Transverse colon (tissue), 4 donors: ENCODE data around the gene FRYL. TPM values are rescaled to one million over a fixed set of nuclear protein-coding genes. Genes with fewer than 3 reads are reported as not detected.

Experiments
- DNase-seq: peaks from one replicate; pipeline ENCODE4 v3.0.0-alpha.2; 2019
- H3K27ac ChIP-seq, 4 donors: fragments of 200-600 bp; sonication (generic); 2 replicates each; pipeline ENCODE4 v1.5.1; 2016 to 2018; ENCODE audit warnings: inconsistent platforms in 4 of 4
- H3K27me3 ChIP-seq: fragments of 200-600 bp; sonication (generic); 2 replicates; pipeline ENCODE4 v1.5.1; 2017; ENCODE audit warnings: inconsistent platforms
- H3K36me3 ChIP-seq, 4 donors: fragments of 200-600 bp; sonication (generic); 2 replicates each; pipeline ENCODE4 v1.5.1; 2017 to 2019; ENCODE audit warnings: inconsistent platforms in 4 of 4
- H3K4me1 ChIP-seq, 4 donors: fragments of 200-600 bp; sonication (generic); 2 replicates each; pipeline ENCODE4 v1.5.1; 2017 to 2020; ENCODE audit warnings: inconsistent platforms in 4 of 4
- H3K4me3 ChIP-seq, 4 donors: fragments of 200-600 bp; sonication (generic); 1 replicate in 1 of 4; 2 replicates in 3 of 4; pipeline versions ENCODE4 v1.5.1 to v1.6.1; 2017 to 2019; ENCODE audit warnings: inconsistent platforms in 4 of 4
- H3K9me3 ChIP-seq, 2 donors: fragments of 200-600 bp; sonication (generic); 2 replicates each; pipeline ENCODE4 v1.5.1; 2017 to 2019; ENCODE audit warnings: inconsistent platforms in 2 of 2
- EP300 ChIP-seq: sonication (generic); formaldehyde crosslinking; IDR thresholded peaks from one replicate; pipeline ENCODE4 v1.6.1; 2017; ENCODE audit warnings: antibody characterized with exemption, low read depth
- POLR2A ChIP-seq: fragments of 450-650 bp; IDR thresholded peaks from one replicate; pipeline ENCODE4 v1.6.1; 2016; ENCODE audit warnings: antibody characterized with exemption, mild to moderate bottlenecking, moderate library complexity
- POLR2AphosphoS5 ChIP-seq, 3 donors: sonication (generic); formaldehyde crosslinking; IDR thresholded peaks; one replicate each; pipeline ENCODE4 v1.6.1; 2016; ENCODE audit warnings: antibody characterized with exemption in 3 of 3
- WGBS, 2 donors: methylation state at CpG; one replicate each; pipeline ENCODE4 v1.1.5; 2018; ENCODE audit warnings: low coverage in 1 of 2; 5-methylcytosine and 5-hydroxymethylcytosine counted together
- in situ Hi-C, 4 donors: fragments of 200-750 bp; cut with MboI; loops; one replicate each; pipeline versions ENCODE4 v1.15.0 to v1.15.1; 2017; ENCODE audit warnings: low sequenced_read_pairs in 3 of 4, low pct_ligation_motif_present in 1 of 4, low pct_unique_long_range_greater_than_20kb in 1 of 4
- intact Hi-C: fragments of 100-400 bp; cut with DNase I; formaldehyde crosslinking; loops from one replicate; pipeline ENCODE4 v1.15.1; 2023; ENCODE audit warnings: low total_unique reads
- total RNA-seq, 4 donors: library from RNA; depleted of rRNA; stranded (reverse); fragments of >200 nt; gene quantifications; one replicate each; pipeline ENCODE4 v1.1.0, GENCODE V29; 2016
- TF ChIP-seq, protein P1 (sequence below), 5 experiments: fragments of 200-600 bp in 3 of 5; fragments of 450-650 bp in 2 of 5; sonication (generic) in 3 of 5; IDR thresholded peaks; 1 replicate in 2 of 5; 2 replicates in 3 of 5; pipeline ENCODE4 v1.5.1; 2016 to 2017; ENCODE audit warnings: antibody characterized with exemption in 5 of 5, inconsistent platforms in 3 of 5, mild to moderate bottlenecking in 2 of 5, moderate library complexity in 1 of 5

Gene FRYL
- total RNA-seq, 4 donors from 2014 or later, result 477 to 645 (median 545) TPM

GRCh38 chr4:48669086-48669485 lies 111.0 kb downstream of the FRYL start:
- Histone ChIP-seq H3K4me3 (peak overlapping the region in 1 of 4 donors; percentile 7), H3K4me1 (peaks cover 10 to 74% (median 58%) of the 10 kb centered on the region in 4 donors), H3K9me3 (no peaks in the 10 kb centered on the region), H3K27ac (peak overlapping the region; percentile 70 to 84 (median 80)), H3K27me3 (no peaks in the 10 kb centered on the region), H3K36me3 (no peaks in the 10 kb centered on the region)
- TF ChIP-seq POLR2AphosphoS5 (IDR thresholded peaks at IDR 0.05) (peak in 1 of 3 donors; percentile 50), EP300 (no peak)
- TF ChIP-seq, protein P1, sequence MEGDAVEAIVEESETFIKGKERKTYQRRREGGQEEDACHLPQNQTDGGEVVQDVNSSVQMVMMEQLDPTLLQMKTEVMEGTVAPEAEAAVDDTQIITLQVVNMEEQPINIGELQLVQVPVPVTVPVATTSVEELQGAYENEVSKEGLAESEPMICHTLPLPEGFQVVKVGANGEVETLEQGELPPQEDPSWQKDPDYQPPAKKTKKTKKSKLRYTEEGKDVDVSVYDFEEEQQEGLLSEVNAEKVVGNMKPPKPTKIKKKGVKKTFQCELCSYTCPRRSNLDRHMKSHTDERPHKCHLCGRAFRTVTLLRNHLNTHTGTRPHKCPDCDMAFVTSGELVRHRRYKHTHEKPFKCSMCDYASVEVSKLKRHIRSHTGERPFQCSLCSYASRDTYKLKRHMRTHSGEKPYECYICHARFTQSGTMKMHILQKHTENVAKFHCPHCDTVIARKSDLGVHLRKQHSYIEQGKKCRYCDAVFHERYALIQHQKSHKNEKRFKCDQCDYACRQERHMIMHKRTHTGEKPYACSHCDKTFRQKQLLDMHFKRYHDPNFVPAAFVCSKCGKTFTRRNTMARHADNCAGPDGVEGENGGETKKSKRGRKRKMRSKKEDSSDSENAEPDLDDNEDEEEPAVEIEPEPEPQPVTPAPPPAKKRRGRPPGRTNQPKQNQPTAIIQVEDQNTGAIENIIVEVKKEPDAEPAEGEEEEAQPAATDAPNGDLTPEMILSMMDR (IDR thresholded peaks at IDR 0.05), result no peak
- 54 to 67% methylated on average over 2 to 3 of the region's 3 CpGs for whole genome bisulfite sequencing, 2 donors
- intact Hi-C loops (no loop called here), in situ Hi-C loops (loop anchor here in 1 of 4 donors (10.0 kb wide), 1 partner anchor 64 kb away; no protein-coding TSS in a partner anchor)
- peak; percentile 47 for DNase-seq

DNA sequence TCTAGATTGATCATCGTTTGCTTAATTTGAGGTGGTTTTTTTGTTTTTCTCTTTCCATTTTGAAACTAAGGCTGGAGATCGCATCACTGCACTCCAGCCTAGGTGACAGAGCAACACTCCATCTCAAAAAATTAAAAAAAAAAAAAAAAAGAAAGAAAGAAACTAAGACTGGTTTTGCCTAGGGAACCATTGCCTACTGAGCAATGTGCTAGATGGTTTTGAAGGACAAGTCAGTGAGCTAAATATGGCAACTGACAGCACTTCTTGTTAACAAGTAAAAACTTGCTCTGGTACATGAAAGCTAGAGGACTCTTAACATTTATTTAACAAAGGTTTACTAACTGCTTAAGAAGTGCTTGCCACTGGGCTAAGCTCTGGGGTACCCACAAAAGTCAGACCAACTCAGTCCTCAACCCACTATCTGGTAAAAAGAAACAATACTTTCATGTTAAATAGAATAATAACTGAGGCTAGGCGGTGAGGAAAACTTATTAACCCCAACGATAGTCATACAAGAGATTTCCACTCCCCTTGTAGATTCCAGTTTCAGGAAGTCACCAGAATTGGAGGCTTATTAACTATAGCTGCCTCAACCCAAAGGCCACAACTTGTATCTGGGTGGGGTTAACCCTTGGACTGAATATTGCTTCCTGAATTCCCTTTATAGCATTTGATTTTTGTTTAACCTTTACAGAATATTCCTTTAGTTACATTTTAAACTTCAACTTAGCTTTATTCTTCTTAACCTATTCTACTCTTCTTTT lies 111.6 kb downstream of the FRYL start:
- TF ChIP-seq, protein P1 (IDR thresholded peaks at IDR 0.05), result no peak
- TF ChIP-seq POLR2AphosphoS5 (IDR thresholded peaks at IDR 0.05), result peak in 2 of 3 donors; percentile 23 to 34
- no peak for TF ChIP-seq EP300
- Histone ChIP-seq H3K9me3 (no peaks in the 10 kb centered on the region), H3K36me3 (no peaks in the 10 kb centered on the region), H3K27ac (peak overlapping the region; percentile 70 to 84 (median 80)), H3K4me3 (peak overlapping the region in 1 of 4 donors; percentile 12), H3K4me1 (peaks cover 10 to 71% (median 57%) of the 10 kb centered on the region in 4 donors), H3K27me3 (no peaks in the 10 kb centered on the region)
- 52 to 63% methylated on average over 4 of the region's 4 CpGs for WGBS, 2 donors
- intact Hi-C loops (no loop called here), in situ Hi-C loops (loop anchor here in 1 of 4 donors (10.0 kb wide), 1 partner anchor 64 kb away; no protein-coding TSS in a partner anchor)
- no peak for DNase-seq

- 39 to 62% methylated on average over 2 of the region's 2 CpGs for WGBS, 2 donors
- in situ Hi-C loops, result loop anchor here in 1 of 4 donors (10.0 kb wide), 1 partner anchor 62 kb away; no protein-coding TSS in a partner anchor
- H3K36me3 ChIP-seq, result no peaks in the 10 kb centered on the region
- TF ChIP-seq, protein P1 (IDR thresholded peaks at IDR 0.05), result no peak
- TF ChIP-seq EP300, result no peak
- no peak for TF ChIP-seq POLR2A
- no peak for TF ChIP-seq POLR2AphosphoS5 (IDR thresholded peaks at IDR 0.05)
- no peaks in the 10 kb centered on the region for H3K27me3 ChIP-seq
- peaks cover 10 to 69% (median 56%) of the 10 kb centered on the region in 4 donors for H3K4me1 ChIP-seq
- no peak for DNase-seq
- H3K27ac ChIP-seq, result peak overlapping the region; percentile 70 to 84 (median 80)
- intact Hi-C loops, result no loop called here
- peaks cover 0 to 7% of the 10 kb centered on the region in 2 donors for H3K9me3 ChIP-seq
- no peak overlapping the region for H3K4me3 ChIP-seq
These were observed 112.9 kb downstream of the FRYL start for GRCh38 chr4:48667148-48667547.

DNA sequence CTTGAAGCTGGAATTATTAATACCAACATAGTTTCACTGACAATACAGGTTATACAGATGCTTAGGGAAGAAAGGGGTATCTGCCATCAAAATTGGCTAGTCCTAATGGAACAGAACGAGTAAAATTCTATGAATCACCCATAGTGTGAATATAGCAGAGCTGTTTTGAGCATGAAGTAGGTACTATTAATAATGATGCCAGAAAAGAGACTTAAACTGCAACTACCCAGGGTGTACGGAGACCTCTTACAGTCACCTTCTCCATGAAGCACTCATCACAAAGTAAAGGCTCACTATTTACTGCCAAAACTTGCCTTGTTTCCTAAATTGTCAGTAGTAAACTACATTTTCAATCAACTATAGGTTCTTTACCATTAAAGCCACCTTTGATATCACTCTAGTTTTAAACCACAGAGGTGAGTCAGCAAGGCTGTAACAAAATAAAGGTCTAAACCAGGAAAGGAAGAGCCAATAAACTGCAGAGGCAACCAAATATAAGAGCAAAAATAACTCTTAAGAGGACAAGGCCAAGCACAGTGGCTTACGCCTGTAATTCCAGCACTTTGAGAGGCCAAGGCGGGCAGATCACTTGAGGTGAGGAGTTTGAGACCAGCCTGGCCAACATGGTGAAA lies 114.4 kb downstream of the FRYL start:
- peaks cover 0 to 8% of the 10 kb centered on the region in 2 donors for H3K9me3 ChIP-seq
- H3K4me1 ChIP-seq, result peaks cover 10 to 83% (median 68%) of the 10 kb centered on the region in 4 donors
- TF ChIP-seq POLR2A, result peak; percentile 7
- TF ChIP-seq, protein P1 (IDR thresholded peaks at IDR 0.05), result no peak
- TF ChIP-seq EP300, result no peak
- peak in 1 of 3 donors; percentile 54 for TF ChIP-seq POLR2AphosphoS5 (IDR thresholded peaks at IDR 0.05)
- no peaks in the 10 kb centered on the region for H3K27me3 ChIP-seq
- in situ Hi-C loops (loop anchor here in 1 of 4 donors (10.0 kb wide), 1 partner anchor 61 kb away; no protein-coding TSS in a partner anchor), intact Hi-C loops (no loop called here)
- H3K4me3 ChIP-seq, result peak overlapping the region in 1 of 4 donors; percentile 19
- no peak for DNase-seq
- H3K36me3 ChIP-seq, result no peaks in the 10 kb centered on the region
- H3K27ac ChIP-seq, result peak overlapping the region; percentile 70 to 84 (median 80)
- 57 to 65% methylated on average over 3 to 4 of the region's 4 CpGs for WGBS, 2 donors
